HL-60 (cell line): ENCODE measurements around the gene TMEM59.
"Not testable (repeated sequence)": the region's sequence is repeated elsewhere in the genome, so short reads cannot be mapped to it uniquely, and the experiment has no call there.

Experiments used
- DNase-seq, 2 experiments: peaks; one replicate each; pipeline ENCODE4 v3.0.0-alpha.2; 2010 to 2020; ENCODE audit warnings: low read depth in 1 of 2, low spot score in 1 of 2
- H3K27ac ChIP-seq: fragments of 250-450 bp; sonication (Bioruptor Pico); replicated peaks from 2 replicates; pipeline ENCODE4 v1.5.1; 2020; ENCODE audit warnings: mild to moderate bottlenecking, moderate library complexity
- H3K27me3 ChIP-seq: fragments of 250-450 bp; sonication (Bioruptor Pico); 2 replicates; pipeline ENCODE4 v1.5.1; 2021; ENCODE audit warnings: mild to moderate bottlenecking, moderate library complexity; ENCODE audit not compliant: insufficient read depth, poor library complexity, severe bottlenecking
- H3K4me3 ChIP-seq: replicated peaks from 2 replicates; pipeline ENCODE4 v1.5.1; 2011; ENCODE audit warnings: mild to moderate bottlenecking, control low read depth, low read length; ENCODE audit not compliant: insufficient read depth
- CTCF ChIP-seq: IDR thresholded peaks from one replicate; pipeline ENCODE4 v1.5.1; 2011; ENCODE audit warnings: low read length, control low read depth, inconsistent platforms; ENCODE audit not compliant: insufficient read depth
- GABPA ChIP-seq: IDR thresholded peaks from 2 replicates; pipeline ENCODE4 v1.6.1; 2012; ENCODE audit warnings: low read depth
- POLR2AphosphoS5 ChIP-seq: IDR thresholded peaks from 2 replicates; pipeline ENCODE4 v1.6.1; 2012; ENCODE audit warnings: low read depth
- REST ChIP-seq: IDR thresholded peaks from 2 replicates; pipeline ENCODE4 v1.6.1; 2012; ENCODE audit warnings: low read depth; ENCODE audit not compliant: insufficient replicate concordance
- SPI1 ChIP-seq: IDR thresholded peaks from 2 replicates; pipeline ENCODE4 v1.6.1; 2012; ENCODE audit warnings: low read depth, mild to moderate bottlenecking, borderline replicate concordance

TMEM59 gene

DNA sequence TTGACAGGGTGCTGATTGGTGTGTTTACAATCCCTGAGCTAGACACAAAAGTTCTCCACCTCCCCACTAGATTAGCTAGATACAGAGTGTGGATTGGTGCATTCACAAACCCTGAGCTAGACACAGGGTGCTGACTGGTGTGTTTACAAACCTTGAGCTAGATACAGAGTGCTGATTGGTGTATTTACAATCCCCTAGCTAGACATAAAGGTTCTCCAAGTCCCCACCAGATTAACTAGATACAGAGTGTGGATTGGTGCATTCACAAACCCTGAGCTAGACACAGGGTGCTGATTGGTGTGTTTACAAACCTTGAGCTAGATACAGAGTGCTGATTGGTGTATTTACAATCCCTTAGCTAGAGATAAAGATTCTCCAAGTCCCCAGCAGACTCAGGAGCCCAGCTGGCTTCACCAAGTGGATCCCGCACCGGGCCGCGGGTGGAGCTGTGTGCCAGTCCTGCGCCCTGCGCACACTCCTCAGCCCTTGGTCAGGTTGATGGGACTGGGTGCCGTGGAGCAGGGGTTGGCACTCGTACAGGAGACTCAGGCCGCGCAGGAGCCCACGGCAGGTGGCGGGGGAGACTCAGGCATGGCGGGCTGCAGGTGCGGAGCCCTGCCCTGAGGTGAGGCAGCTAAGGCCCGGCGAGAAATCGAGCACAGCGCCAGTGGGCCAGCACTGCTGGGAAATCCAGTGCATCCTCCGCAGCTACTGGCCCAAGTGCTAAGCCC lies 49.1 kb downstream of the TMEM59 start:
- not testable (repeated sequence) for H3K27ac ChIP-seq, H3K27me3 ChIP-seq, DNase-seq, H3K4me3 ChIP-seq

DNA sequence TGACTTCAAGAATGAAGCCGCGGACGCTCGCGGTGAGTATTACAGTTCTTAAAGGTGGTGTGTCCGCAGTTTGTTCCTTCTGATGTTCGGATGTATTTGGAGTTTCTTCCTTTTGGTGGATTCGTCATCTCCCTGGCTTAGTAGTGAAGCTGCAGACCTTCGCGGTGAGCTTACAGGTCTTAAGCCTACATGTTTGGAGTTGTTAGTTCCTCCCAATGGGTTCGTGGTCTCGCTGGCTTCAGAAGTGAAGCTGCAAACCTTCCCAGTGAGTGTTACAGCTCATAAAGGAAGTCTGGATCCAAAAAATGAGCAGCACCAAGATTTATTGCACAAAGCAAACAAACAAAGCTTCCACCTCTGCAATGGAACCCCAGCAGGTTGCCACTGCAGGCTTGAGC lies 49.8 kb downstream of the TMEM59 start:
- TF ChIP-seq CTCF: no peak
- no peak for TF ChIP-seq REST
- TF ChIP-seq POLR2AphosphoS5: no peak
- no peak for TF ChIP-seq SPI1
- no peak for TF ChIP-seq GABPA
- Histone ChIP-seq H3K27me3 (no peaks in the 10 kb centered on the region), H3K27ac (no peak overlapping the region), H3K4me3 (no peak overlapping the region)
- DNase-seq: no peak

- Histone ChIP-seq H3K4me3 (no peak overlapping the region), H3K27me3 (no peaks in the 10 kb centered on the region), H3K27ac (no peak overlapping the region)
- no peak for TF ChIP-seq SPI1
- TF ChIP-seq REST: no peak
- TF ChIP-seq GABPA: no peak
- TF ChIP-seq CTCF: no peak
- no peak for TF ChIP-seq POLR2AphosphoS5
- no peak for DNase-seq
Observed at GRCh38 chr1:54002544-54003248, 50.3 kb downstream of the TMEM59 start.

- no peaks in the 10 kb centered on the region for H3K27me3 ChIP-seq
- no peak for TF ChIP-seq POLR2AphosphoS5
- no peak overlapping the region for H3K27ac ChIP-seq
- no peak overlapping the region for H3K4me3 ChIP-seq
- DNase-seq: no peak
Observed at GRCh38 chr1:54001591-54001990, 51.4 kb downstream of the TMEM59 start.

GRCh38 chr1:53999920-54000319 lies 53.1 kb downstream of the TMEM59 start:
- no peak for DNase-seq

More at GRCh38 chr1:53999920-54000319, 53.1 kb downstream of the TMEM59 start:
- Histone ChIP-seq H3K4me3 (no peak overlapping the region), H3K27me3 (no peaks in the 10 kb centered on the region), H3K27ac (no peak overlapping the region)
- no peak for TF ChIP-seq REST
- no peak for TF ChIP-seq CTCF
- no peak for TF ChIP-seq SPI1
- TF ChIP-seq GABPA: no peak
- TF ChIP-seq POLR2AphosphoS5: no peak
